K562 (cell line): Measurements from ENCODE around the gene PODXL. TPM values are rescaled to one million over a fixed set of nuclear protein-coding genes. Genes with fewer than 3 reads are reported as not detected.

Experiments used
- ATAC-seq: fragments of 200-7000 bp; cut with Tn5 transposase; 3 replicates; pipeline ENCODE4 v1.9.1; 2020; ENCODE audit warnings: moderate library complexity
- BruUV-seq: library from RNA; stranded (reverse); fragments of 400-500 nt; replicated peaks from 2 replicates; lab custom pipeline; 2021; lab: Mats Ljungman, UMichigan
- CTCF ChIA-PET: fragments of 300-600 bp; formaldehyde crosslinking; extraction: SDS; loops from one replicate; lab custom pipeline; 2021; ENCODE audit warnings: low intra/inter-chr PET ratio; lab: Yijun Ruan, JAX
- POLR2A ChIA-PET: fragments of 300-600, 350-650 bp; sonication (Branson Sonifier 250); formaldehyde crosslinking; extraction: SDS; loops from one replicate; lab custom pipeline; 2021; ENCODE audit warnings: antibody characterized with exemption, inconsistent platforms; lab: Yijun Ruan, JAX
- DNase-seq, 4 experiments: peaks; one replicate each; pipeline versions ENCODE4 v3.0.0 to v3.0.0-alpha.2; 2011 to 2018; ENCODE audit warnings: low spot score in 3 of 4, mixed read lengths in 3 of 4; ENCODE audit errors: extremely low read depth in 1 of 4
- FAIRE-seq: peaks from 2 replicates; lab custom pipeline; 2011; peaks lifted over from hg19 to GRCh38; lab: Jason Lieb, UNC
- H2AFZ ChIP-seq: 2 replicates; pipeline ENCODE4 v1.6.0; 2011; ENCODE audit warnings: low read depth, low read length, control low read depth, inconsistent platforms
- H3K27ac ChIP-seq: fragments of 200-600 bp; 3 replicates; pipeline ENCODE4 v1.8.0; 2011; ENCODE audit warnings: low read depth, mild to moderate bottlenecking, control low read depth, inconsistent platforms, low read length, moderate library complexity, mixed read lengths; ENCODE audit errors: extremely low read depth
- H3K27me3 ChIP-seq, 2 experiments: fragments of 300-600 bp in 1 of 2; 2 replicates in 1 of 2; 3 replicates in 1 of 2; pipeline versions ENCODE4 v1.6.0 to v1.8.0; 2011; ENCODE audit warnings: inconsistent platforms in 2 of 2, low read length in 2 of 2, mild to moderate bottlenecking in 1 of 2, mixed read lengths in 1 of 2, moderate library complexity in 1 of 2; ENCODE audit not compliant: control insufficient read depth in 2 of 2, insufficient read depth in 2 of 2
- H3K36me3 ChIP-seq: fragments of 300-600 bp; 3 replicates; pipeline ENCODE4 v1.8.0; 2011; ENCODE audit warnings: mild to moderate bottlenecking, low read length, inconsistent platforms; ENCODE audit not compliant: control insufficient read depth, insufficient read depth
- H3K4me1 ChIP-seq, 2 experiments: fragments of 200-600 bp in 1 of 2; replicated peaks in 1 of 2; 2 replicates in 1 of 2; 3 replicates in 1 of 2; pipeline versions ENCODE4 v1.5.1 to v1.8.0; 2011; ENCODE audit warnings: inconsistent platforms in 2 of 2, low read length in 2 of 2, mild to moderate bottlenecking in 1 of 2, mixed read lengths in 1 of 2, moderate library complexity in 1 of 2; ENCODE audit not compliant: control insufficient read depth in 2 of 2, insufficient read depth in 2 of 2
- H3K4me2 ChIP-seq: 2 replicates; pipeline ENCODE4 v1.6.1; 2011; ENCODE audit warnings: low read length, control low read depth, inconsistent platforms, mixed read lengths; ENCODE audit not compliant: insufficient read depth
- H3K4me3 ChIP-seq: fragments of 200-600 bp; sonication (generic), shearing (Covaris generic); 2 replicates; pipeline ENCODE4 v1.5.1; 2016; ENCODE audit warnings: control low read depth, inconsistent platforms
- H3K79me2 ChIP-seq: fragments of 200-600 bp; 3 replicates; pipeline ENCODE4 v1.8.0; 2011; ENCODE audit warnings: low read length, inconsistent platforms; ENCODE audit not compliant: control insufficient read depth, insufficient read depth
- H3K9ac ChIP-seq, 2 experiments: 2 replicates each; pipeline versions ENCODE4 v1.6.0 to v1.6.1; 2011; ENCODE audit warnings: low read depth in 2 of 2, low read length in 2 of 2, control low read depth in 1 of 2, inconsistent platforms in 1 of 2, mild to moderate bottlenecking in 1 of 2, mixed read lengths in 1 of 2; ENCODE audit not compliant: insufficient read depth in 1 of 2
- H3K9me1 ChIP-seq: one replicate; pipeline ENCODE4 v1.6.0; 2011; ENCODE audit warnings: inconsistent platforms, mild to moderate bottlenecking, low read length, moderate library complexity; ENCODE audit not compliant: control insufficient read depth, insufficient read depth
- H3K9me3 ChIP-seq: replicated peaks from 2 replicates; pipeline ENCODE4 v1.5.1; 2011; ENCODE audit warnings: low read depth, low read length, inconsistent platforms; ENCODE audit not compliant: control insufficient read depth, insufficient read depth
- H4K20me1 ChIP-seq: replicated peaks from 2 replicates; pipeline ENCODE4 v1.6.1; 2011; ENCODE audit warnings: low read length, inconsistent platforms, mixed read lengths; ENCODE audit not compliant: control insufficient read depth, insufficient read depth
- CHCHD3 ChIP-seq: fragments of 250-450 bp; sonication (Bioruptor Pico); IDR thresholded peaks from 2 replicates; pipeline ENCODE4 v2.1.2; 2022; ENCODE audit warnings: mild to moderate bottlenecking
- ILK ChIP-seq: fragments of 450-650 bp; IDR thresholded peaks from 2 replicates; pipeline ENCODE4 v1.6.1; 2016; ENCODE audit warnings: missing genetic modification characterization, low read depth, mild to moderate bottlenecking, missing compliant biosample characterization, moderate library complexity, borderline replicate concordance
- MBD2 ChIP-seq: sonication (generic); IDR thresholded peaks from 2 replicates; pipeline ENCODE4 v1.6.1; 2016; ENCODE audit warnings: low read depth, borderline replicate concordance
- MYBL2 ChIP-seq, 2 experiments: fragments of 450-650 bp in 1 of 2; sonication (generic) in 1 of 2; formaldehyde crosslinking in 1 of 2; IDR thresholded peaks; 2 replicates each; pipeline versions ENCODE4 v1.6.1 to v1.8.1; 2017 to 2022; ENCODE audit warnings: borderline replicate concordance in 1 of 2, inconsistent platforms in 1 of 2, low read depth in 1 of 2, mild to moderate bottlenecking in 1 of 2, missing genetic modification reagents in 1 of 2, moderate library complexity in 1 of 2
- NBN ChIP-seq: fragments of 450-650 bp; IDR thresholded peaks from 2 replicates; pipeline ENCODE4 v1.6.1; 2016; ENCODE audit warnings: low read depth, mild to moderate bottlenecking
- ZC3H8 ChIP-seq: fragments of 450-650 bp; IDR thresholded peaks from 2 replicates; pipeline ENCODE4 v1.6.1; 2017
- WGBS: fragments of 100-300 bp; shearing (Covaris generic); methylation state at CpG from one replicate; pipeline ENCODE4 v1.1.6; 2016; ENCODE audit warnings: low coverage, mixed read lengths; ENCODE audit not compliant: insufficient coverage; ENCODE audit errors: missing lambda C conversion rate; 5-methylcytosine and 5-hydroxymethylcytosine counted together
- in situ Hi-C: fragments of 300-500 bp; cut with MboI; formaldehyde crosslinking; loops from 4 replicates; pipeline ENCODE4 v1.15.0; 2018; ENCODE audit warnings: inconsistent platforms, mixed read lengths
- intact Hi-C: fragments of 100-400 bp; cut with micrococcal nuclease; formaldehyde crosslinking; loops from 2 replicates; pipeline ENCODE4 v1.14.2; 2022
- polyA plus RNA-seq, 8 experiments: library from polyadenylated mRNA; depleted of rRNA in 4 of 8; stranded (reverse) in 5 of 8; unstranded in 3 of 8; fragments of >200 nt; fragmentation: Nextera tagmentation in 2 of 8; fragmentation: Illumina TruSeq in 1 of 8; extraction: Ambion mirVana in 2 of 8; extraction: Trizol in 1 of 8; gene quantifications; 2 replicates each; pipeline versions ENCODE4 v1.2.1 to v1.2.3, GENCODE V29; 2011 to 2014; ENCODE audit warnings: inconsistent platforms in 1 of 8, missing spikeins in 1 of 8
- total RNA-seq, 7 experiments: library from RNA; depleted of rRNA in 6 of 7; stranded (reverse); fragments of >200 nt in 6 of 7; fragmentation: Illumina TruSeq in 2 of 7; extraction: Trizol in 2 of 7; gene quantifications; 2 replicates each; pipeline versions ENCODE4 v1.2.1 to v1.2.3, GENCODE V29; 2011 to 2021; ENCODE audit warnings: low replicate concordance in 1 of 7
- TF ChIP-seq, protein P1 (sequence below): sonication (generic); formaldehyde crosslinking; IDR thresholded peaks from 2 replicates; pipeline ENCODE4 v1.8.1; 2023; ENCODE audit warnings: mild to moderate bottlenecking, missing genetic modification reagents
- TF ChIP-seq, protein P2 (sequence below): fragments of 450-650 bp; IDR thresholded peaks from 2 replicates; pipeline ENCODE4 v1.6.1; 2016; ENCODE audit warnings: mild to moderate bottlenecking, moderate library complexity

PODXL gene
- total and polyA plus RNA-seq, 9 of the 15 experiments (the other 6 are each of a cell fraction or from before 2014, with no cell fraction given) = 0.01 to 0.73 (median 0.07) TPM

GRCh38 chr7:131548371-131548770 lies 8.1 kb downstream of the PODXL start:
- Histone ChIP-seq H4K20me1 (peaks cover 3% of the 10 kb centered on the region; the same call in 1 of the 2 replicates), H3K4me1 (peaks cover 3 to 5% of the 10 kb centered on the region in 2 experiments; a peak in 2 of 5 replicates), H3K36me3 (no peaks in the 10 kb centered on the region), H2AFZ (no peak overlapping the region), H3K4me3 (no peak overlapping the region), H3K9me1 (no peaks in the 10 kb centered on the region), H3K27ac (no peak overlapping the region), H3K9ac (no peak overlapping the region), H3K9me3 (no peaks in the 10 kb centered on the region), H3K4me2 (no peak overlapping the region), H3K27me3 (peaks cover 15 to 64% of the 10 kb centered on the region in 2 experiments; a peak in 4 of 5 replicates), H3K79me2 (no peaks in the 10 kb centered on the region)
- DNase-seq (no peak), FAIRE-seq (no peak), ATAC-seq (no peak)
- CTCF ChIA-PET = interaction anchor here (5.5 kb wide), 1 partner anchor 107 kb away, joined by 85 read pairs; no protein-coding TSS in a partner anchor
- POLR2A ChIA-PET = no interaction called here
- in situ Hi-C loops (no loop called here), intact Hi-C loops (loop anchor here (5.0 kb wide), 1 partner anchor 89 kb away; no protein-coding TSS in a partner anchor)
- WGBS = 0% methylated on average over 2 of the region's 2 CpGs
- no TSS peak for BruUV-seq
- no peak for TF ChIP-seq CHCHD3 (CRISPR knock-in tag)
- TF ChIP-seq NBN = no peak
- no peak for TF ChIP-seq MBD2
- TF ChIP-seq, protein P1, sequence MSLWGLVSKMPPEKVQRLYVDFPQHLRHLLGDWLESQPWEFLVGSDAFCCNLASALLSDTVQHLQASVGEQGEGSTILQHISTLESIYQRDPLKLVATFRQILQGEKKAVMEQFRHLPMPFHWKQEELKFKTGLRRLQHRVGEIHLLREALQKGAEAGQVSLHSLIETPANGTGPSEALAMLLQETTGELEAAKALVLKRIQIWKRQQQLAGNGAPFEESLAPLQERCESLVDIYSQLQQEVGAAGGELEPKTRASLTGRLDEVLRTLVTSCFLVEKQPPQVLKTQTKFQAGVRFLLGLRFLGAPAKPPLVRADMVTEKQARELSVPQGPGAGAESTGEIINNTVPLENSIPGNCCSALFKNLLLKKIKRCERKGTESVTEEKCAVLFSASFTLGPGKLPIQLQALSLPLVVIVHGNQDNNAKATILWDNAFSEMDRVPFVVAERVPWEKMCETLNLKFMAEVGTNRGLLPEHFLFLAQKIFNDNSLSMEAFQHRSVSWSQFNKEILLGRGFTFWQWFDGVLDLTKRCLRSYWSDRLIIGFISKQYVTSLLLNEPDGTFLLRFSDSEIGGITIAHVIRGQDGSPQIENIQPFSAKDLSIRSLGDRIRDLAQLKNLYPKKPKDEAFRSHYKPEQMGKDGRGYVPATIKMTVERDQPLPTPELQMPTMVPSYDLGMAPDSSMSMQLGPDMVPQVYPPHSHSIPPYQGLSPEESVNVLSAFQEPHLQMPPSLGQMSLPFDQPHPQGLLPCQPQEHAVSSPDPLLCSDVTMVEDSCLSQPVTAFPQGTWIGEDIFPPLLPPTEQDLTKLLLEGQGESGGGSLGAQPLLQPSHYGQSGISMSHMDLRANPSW (CRISPR knock-in tag) = no peak
- no peak for TF ChIP-seq MYBL2 (IDR thresholded peaks at IDR 0.05; ENCODE audit: low read depth)
- TF ChIP-seq MYBL2 (CRISPR knock-in tag; IDR thresholded peaks at IDR 0.05; ENCODE audit: borderline replicate concordance) = no peak
- no peak for TF ChIP-seq ZC3H8
- TF ChIP-seq ILK (tag) = no peak
- TF ChIP-seq, protein P2, sequence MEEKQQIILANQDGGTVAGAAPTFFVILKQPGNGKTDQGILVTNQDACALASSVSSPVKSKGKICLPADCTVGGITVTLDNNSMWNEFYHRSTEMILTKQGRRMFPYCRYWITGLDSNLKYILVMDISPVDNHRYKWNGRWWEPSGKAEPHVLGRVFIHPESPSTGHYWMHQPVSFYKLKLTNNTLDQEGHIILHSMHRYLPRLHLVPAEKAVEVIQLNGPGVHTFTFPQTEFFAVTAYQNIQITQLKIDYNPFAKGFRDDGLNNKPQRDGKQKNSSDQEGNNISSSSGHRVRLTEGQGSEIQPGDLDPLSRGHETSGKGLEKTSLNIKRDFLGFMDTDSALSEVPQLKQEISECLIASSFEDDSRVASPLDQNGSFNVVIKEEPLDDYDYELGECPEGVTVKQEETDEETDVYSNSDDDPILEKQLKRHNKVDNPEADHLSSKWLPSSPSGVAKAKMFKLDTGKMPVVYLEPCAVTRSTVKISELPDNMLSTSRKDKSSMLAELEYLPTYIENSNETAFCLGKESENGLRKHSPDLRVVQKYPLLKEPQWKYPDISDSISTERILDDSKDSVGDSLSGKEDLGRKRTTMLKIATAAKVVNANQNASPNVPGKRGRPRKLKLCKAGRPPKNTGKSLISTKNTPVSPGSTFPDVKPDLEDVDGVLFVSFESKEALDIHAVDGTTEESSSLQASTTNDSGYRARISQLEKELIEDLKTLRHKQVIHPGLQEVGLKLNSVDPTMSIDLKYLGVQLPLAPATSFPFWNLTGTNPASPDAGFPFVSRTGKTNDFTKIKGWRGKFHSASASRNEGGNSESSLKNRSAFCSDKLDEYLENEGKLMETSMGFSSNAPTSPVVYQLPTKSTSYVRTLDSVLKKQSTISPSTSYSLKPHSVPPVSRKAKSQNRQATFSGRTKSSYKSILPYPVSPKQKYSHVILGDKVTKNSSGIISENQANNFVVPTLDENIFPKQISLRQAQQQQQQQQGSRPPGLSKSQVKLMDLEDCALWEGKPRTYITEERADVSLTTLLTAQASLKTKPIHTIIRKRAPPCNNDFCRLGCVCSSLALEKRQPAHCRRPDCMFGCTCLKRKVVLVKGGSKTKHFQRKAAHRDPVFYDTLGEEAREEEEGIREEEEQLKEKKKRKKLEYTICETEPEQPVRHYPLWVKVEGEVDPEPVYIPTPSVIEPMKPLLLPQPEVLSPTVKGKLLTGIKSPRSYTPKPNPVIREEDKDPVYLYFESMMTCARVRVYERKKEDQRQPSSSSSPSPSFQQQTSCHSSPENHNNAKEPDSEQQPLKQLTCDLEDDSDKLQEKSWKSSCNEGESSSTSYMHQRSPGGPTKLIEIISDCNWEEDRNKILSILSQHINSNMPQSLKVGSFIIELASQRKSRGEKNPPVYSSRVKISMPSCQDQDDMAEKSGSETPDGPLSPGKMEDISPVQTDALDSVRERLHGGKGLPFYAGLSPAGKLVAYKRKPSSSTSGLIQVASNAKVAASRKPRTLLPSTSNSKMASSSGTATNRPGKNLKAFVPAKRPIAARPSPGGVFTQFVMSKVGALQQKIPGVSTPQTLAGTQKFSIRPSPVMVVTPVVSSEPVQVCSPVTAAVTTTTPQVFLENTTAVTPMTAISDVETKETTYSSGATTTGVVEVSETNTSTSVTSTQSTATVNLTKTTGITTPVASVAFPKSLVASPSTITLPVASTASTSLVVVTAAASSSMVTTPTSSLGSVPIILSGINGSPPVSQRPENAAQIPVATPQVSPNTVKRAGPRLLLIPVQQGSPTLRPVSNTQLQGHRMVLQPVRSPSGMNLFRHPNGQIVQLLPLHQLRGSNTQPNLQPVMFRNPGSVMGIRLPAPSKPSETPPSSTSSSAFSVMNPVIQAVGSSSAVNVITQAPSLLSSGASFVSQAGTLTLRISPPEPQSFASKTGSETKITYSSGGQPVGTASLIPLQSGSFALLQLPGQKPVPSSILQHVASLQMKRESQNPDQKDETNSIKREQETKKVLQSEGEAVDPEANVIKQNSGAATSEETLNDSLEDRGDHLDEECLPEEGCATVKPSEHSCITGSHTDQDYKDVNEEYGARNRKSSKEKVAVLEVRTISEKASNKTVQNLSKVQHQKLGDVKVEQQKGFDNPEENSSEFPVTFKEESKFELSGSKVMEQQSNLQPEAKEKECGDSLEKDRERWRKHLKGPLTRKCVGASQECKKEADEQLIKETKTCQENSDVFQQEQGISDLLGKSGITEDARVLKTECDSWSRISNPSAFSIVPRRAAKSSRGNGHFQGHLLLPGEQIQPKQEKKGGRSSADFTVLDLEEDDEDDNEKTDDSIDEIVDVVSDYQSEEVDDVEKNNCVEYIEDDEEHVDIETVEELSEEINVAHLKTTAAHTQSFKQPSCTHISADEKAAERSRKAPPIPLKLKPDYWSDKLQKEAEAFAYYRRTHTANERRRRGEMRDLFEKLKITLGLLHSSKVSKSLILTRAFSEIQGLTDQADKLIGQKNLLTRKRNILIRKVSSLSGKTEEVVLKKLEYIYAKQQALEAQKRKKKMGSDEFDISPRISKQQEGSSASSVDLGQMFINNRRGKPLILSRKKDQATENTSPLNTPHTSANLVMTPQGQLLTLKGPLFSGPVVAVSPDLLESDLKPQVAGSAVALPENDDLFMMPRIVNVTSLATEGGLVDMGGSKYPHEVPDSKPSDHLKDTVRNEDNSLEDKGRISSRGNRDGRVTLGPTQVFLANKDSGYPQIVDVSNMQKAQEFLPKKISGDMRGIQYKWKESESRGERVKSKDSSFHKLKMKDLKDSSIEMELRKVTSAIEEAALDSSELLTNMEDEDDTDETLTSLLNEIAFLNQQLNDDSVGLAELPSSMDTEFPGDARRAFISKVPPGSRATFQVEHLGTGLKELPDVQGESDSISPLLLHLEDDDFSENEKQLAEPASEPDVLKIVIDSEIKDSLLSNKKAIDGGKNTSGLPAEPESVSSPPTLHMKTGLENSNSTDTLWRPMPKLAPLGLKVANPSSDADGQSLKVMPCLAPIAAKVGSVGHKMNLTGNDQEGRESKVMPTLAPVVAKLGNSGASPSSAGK = no peak
